ENCODE data around the gene UNC5B. TPM values are rescaled to one million over a fixed set of nuclear protein-coding genes. Genes with fewer than 3 reads are reported as not detected.

The UNC5B gene
- total RNA-seq, 1 donor from 2014 or later = not detected

- no peak overlapping the region for H3K27ac Mint-ChIP-seq
- H3K9me3 Mint-ChIP-seq = no peaks in the 10 kb centered on the region
- TF ChIP-seq CTCF (IDR thresholded peaks at IDR 0.05) = no peak
- H3K4me1 Mint-ChIP-seq = no peaks in the 10 kb centered on the region
- POLR2A ChIA-PET = no interaction called here
- no peak for ATAC-seq (ENCODE audit: low read depth)
- no peaks in the 10 kb centered on the region for H3K36me3 Mint-ChIP-seq (ENCODE audit: low read depth)
- intact Hi-C loops (cut with micrococcal nuclease) = no loop called here
- no peak for DNase-seq
- CTCF ChIA-PET = no interaction called here
- peaks cover 5% of the 10 kb centered on the region for H3K27me3 Mint-ChIP-seq
- H3K4me3 Mint-ChIP-seq = no peak overlapping the region
Observed at GRCh38 chr10:71268758-71269157, 56.4 kb downstream of the UNC5B start.

GRCh38 chr10:71269301-71270288 is 57.2 kb downstream of the UNC5B start:
- H3K27ac Mint-ChIP-seq = no peak overlapping the region
- DNase-seq (no peak), ATAC-seq (ENCODE audit: low read depth) (no peak)
- intact Hi-C loops (cut with micrococcal nuclease) = no loop called here
- ChIA-PET POLR2A (no interaction called here), CTCF (interaction anchor here (0.7 to 1.2 kb wide), 2 partner anchors 329 to 439 kb away, joined by 3 to 5 read pairs; no protein-coding TSS in a partner anchor)
- TF ChIP-seq CTCF (IDR thresholded peaks at IDR 0.05) = no peak
- H3K36me3 Mint-ChIP-seq (ENCODE audit: low read depth) = no peaks in the 10 kb centered on the region
- H3K27me3 Mint-ChIP-seq = peaks cover 5% of the 10 kb centered on the region
- H3K9me3 Mint-ChIP-seq = no peaks in the 10 kb centered on the region
- no peak overlapping the region for H3K4me3 Mint-ChIP-seq
- H3K4me1 Mint-ChIP-seq = no peaks in the 10 kb centered on the region

GRCh38 chr10:71270301-71271220 is 58.2 kb downstream of the UNC5B start:
- intact Hi-C loops (cut with micrococcal nuclease) = no loop called here
- ChIA-PET CTCF (interaction anchor here (0.7 to 1.2 kb wide), 2 partner anchors 328 to 438 kb away, joined by 3 to 5 read pairs; no protein-coding TSS in a partner anchor), POLR2A (no interaction called here)
- Mint-ChIP-seq H3K27ac (no peak overlapping the region), H3K36me3 (ENCODE audit: low read depth) (no peaks in the 10 kb centered on the region), H3K4me1 (no peaks in the 10 kb centered on the region), H3K9me3 (no peaks in the 10 kb centered on the region), H3K4me3 (no peak overlapping the region), H3K27me3 (peaks cover 5% of the 10 kb centered on the region)
- DNase-seq (no peak), ATAC-seq (ENCODE audit: low read depth) (no peak)
- TF ChIP-seq CTCF (IDR thresholded peaks at IDR 0.05) = no peak

- Mint-ChIP-seq H3K4me3 (no peak overlapping the region), H3K36me3 (ENCODE audit: low read depth) (no peaks in the 10 kb centered on the region), H3K4me1 (no peaks in the 10 kb centered on the region), H3K27ac (no peak overlapping the region), H3K9me3 (no peaks in the 10 kb centered on the region), H3K27me3 (peaks cover 5% of the 10 kb centered on the region)
- intact Hi-C loops (cut with micrococcal nuclease) = no loop called here
- TF ChIP-seq CTCF (IDR thresholded peaks at IDR 0.05) = no peak
- POLR2A ChIA-PET = no interaction called here
- no peak for DNase-seq
- no peak for ATAC-seq (ENCODE audit: low read depth)
- CTCF ChIA-PET = no interaction called here
Observed at GRCh38 chr10:71271662-71272055, 59.3 kb downstream of the UNC5B start.

All from activated B cell treated with CpG ODN at 0.5 μM for 24 hours (primary cell).